C1 segment of cervical spinal cord (tissue), 14 donors: ENCODE data around the gene MAGEC3.
"Not testable (repeated sequence)": the region's sequence is repeated elsewhere in the genome, so short reads cannot be mapped to it uniquely, and the experiment has no call there.

Experiments used
- DNase-seq, 14 donors: peaks; one replicate each; lab custom pipeline; 2025; lab: John Stamatoyannopoulos, UW

MAGEC3 gene

DNA sequence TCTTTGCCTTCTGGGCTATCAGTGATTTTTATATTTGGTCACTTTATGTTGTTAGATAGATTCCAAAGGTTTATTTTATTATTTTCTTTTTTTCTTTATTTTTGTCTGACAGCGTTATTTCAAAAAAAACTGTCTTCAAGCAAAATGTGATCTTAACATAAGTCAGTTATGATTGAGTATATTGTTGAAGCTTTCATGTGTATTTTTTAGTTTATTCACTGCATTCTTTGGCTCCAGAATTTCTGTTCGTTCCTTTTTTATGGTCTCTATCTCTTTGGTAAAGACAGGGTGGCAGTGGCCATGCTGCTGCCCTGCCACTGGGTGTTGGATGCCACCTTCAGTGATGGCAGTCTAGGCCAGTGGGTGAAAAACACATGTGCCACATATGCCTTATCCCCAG lies at the start of gene MAGEC3:
Gene MAGEC3, plus strand, starts transcription at position 301 of the 400 bp plus-strand sequence. Its CDS starts 0 bp downstream, at position 301.
- DNase-seq, result no peak

- DNase-seq, result no peak
These were observed 46.3 kb upstream of the MAGEC3 start for GRCh38 chrX:141791856-141792255.

DNA sequence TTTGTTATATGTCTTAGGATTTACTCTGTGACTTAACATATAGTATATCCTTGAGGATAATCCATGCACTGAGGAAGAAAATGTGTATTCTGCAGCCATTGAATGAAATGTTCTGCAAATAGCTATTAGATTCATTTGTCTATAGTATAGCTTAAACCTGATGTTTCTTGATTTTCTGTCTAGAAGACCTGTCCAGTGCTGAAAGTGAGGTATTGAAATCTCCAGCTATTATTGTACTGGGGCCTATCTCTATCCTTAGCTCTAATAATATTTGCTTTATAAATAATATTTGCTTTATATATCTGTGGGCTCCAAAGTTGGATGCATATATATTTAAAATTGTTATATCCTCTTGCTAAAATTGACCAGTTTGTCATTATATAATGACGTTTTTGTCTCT lies 26.7 kb upstream of the MAGEC3 start:
- no peak for DNase-seq

DNA sequence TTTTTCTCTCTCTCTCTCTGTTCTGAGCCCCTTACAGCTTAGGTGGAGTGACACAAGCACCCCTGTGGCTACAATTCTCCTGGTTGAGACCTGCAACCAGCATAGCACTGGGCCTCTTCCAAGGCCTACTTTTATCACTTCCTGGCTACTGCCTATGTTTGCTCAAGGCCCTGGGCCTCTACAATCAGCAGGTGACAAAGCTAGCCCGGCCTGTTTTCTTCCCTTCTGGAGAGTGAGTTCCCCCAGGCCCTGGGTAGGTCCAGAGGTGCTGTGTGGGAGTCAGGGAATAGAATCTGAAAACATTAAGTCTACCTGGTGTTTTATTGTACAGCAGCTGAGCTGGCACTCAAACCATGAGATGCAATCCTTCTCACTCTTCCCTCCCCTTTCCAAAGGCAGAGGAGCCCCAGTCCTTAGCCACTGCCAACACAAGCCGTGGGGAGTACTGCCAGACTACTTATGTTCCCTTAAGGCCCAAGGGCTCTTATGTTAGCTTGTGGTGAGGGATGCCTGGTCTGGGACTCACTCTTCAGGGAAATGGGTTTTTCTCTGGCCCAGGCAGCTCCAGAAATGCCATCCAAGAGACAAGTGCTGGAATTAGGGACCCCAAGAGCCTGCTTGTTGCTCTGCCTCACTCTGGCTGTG lies 23.8 kb upstream of the MAGEC3 start:
- no peak for DNase-seq

DNA sequence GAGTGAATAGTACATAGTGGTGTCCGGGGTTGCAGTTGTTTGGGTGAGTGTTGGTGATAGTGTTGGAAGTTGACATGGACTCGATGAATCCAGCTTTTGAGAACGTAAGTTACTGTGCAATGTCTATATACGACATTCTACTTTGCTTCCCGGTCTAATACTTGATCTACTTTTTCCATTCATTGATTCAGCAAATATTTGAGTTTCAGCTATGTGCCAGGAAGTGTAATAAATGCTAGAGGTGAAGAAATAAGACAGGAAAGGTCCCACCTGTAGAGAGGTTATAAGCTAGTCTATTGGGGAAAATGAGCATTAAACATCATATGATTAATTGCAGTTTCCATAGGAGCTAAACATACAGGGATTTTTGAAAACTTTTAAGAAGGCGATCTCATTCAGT lies 22.2 kb upstream of the MAGEC3 start:
- no peak for DNase-seq

- DNase-seq, result no peak
These were observed 5.9 kb upstream of the MAGEC3 start for GRCh38 chrX:141832247-141832646.

DNA sequence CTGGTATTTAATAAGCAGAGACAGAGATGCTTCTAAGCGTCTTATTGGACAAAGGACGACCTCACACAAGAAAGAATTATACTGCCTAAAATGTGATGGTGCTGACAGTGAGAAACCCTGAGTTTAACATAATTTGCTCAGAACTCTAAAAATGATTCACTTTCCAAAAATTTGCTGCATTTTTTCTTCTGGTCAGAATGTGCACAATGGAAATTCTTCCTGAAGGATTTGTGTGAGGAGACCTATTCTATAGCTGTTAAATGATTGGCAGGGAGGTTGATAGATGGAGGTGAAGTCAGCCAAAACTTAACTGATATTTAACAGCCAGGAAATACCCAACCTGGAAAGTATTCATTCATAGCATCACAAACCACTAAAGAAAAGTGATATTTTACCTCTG lies 1.7 kb downstream of the MAGEC3 start:
- DNase-seq, result no peak

GRCh38 chrX:141857479-141857878 lies 19.4 kb downstream of the MAGEC3 start:
- no peak for DNase-seq

DNA sequence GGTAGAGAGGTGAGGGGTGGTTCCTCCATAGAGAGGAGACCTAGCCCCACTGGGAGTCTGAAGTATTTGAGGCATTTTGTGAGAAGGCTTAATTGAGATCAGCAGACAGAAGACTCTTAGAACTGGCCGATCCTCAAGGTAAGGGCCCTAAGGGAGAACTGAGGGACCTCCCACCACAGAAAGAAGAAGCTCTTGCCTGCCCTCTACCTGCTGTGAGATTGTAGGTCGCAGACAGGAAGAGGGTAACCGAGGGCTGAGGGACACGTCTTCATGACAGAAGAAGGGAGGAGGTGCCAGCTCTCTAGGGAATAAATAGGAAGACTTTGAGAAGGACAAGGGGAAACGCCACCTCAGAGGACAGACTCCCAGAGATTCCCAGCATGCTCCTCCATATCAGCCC lies 41.5 kb downstream of the MAGEC3 start:
- no peak for DNase-seq

DNA sequence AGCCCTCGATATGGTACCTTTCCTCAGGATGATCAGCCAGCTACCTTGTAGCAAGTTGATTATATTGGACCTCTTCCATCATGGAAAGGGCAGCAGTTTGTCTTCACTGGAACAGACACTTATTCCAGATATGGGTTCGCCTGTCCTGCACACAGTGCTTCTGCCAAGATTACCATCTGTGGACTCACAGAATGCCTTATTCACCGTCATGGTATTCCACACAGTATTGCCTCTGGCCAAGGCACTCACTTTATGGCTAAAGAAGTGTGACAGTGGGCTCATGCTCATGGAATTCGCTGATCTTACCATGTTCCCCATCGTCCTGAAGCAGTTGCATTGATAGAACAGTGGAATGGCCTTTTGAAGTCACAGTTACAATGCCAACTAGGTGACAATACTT lies 50.7 kb downstream of the MAGEC3 start:
- not testable (repeated sequence) for DNase-seq

DNA sequence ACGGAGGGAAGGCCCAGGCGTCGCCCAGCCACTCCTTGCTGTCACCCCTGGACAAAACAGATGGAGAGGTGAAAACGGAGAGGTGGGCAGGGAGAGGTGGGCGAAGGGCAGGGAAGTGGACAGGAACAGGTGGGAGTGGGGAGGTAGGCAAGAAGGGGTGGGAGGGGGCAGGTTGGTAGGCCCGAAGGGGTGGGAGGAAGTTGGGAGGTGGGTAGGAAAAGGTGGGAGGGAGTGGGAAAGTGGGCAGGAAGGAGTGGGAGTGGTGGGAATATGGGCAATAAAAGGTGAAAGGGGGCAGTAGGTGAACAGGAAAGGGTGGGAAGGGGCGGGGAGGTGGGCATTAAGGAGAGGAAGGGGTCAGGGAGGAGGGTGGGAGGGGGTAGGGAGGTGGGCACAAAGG lies 56.6 kb downstream of the MAGEC3 start:
- no peak for DNase-seq

- no peak for DNase-seq
These were observed 59.6 kb downstream of the MAGEC3 start for GRCh38 chrX:141897690-141898089.

- no peak for DNase-seq
These were observed 64.2 kb downstream of the MAGEC3 start for GRCh38 chrX:141902366-141902765.

GRCh38 chrX:141903400-141904155 lies 65.5 kb downstream of the MAGEC3 start, which contains the start of gene MAGEC1:
Gene MAGEC1, plus strand, starts transcription at chrX:141903894. Its CDS starts 1,179 bp downstream, at chrX:141905073.
- DNase-seq, result no peak

- no peak for DNase-seq
These were observed 66.1 kb downstream of the MAGEC3 start for GRCh38 chrX:141904262-141904661.

GRCh38 chrX:141917801-141918200 lies 79.7 kb downstream of the MAGEC3 start:
- no peak for DNase-seq

GRCh38 chrX:141924293-141924692 lies 86.2 kb downstream of the MAGEC3 start:
- no peak for DNase-seq

- DNase-seq, result no peak
These were observed 90.3 kb downstream of the MAGEC3 start for GRCh38 chrX:141928432-141928831.

DNA sequence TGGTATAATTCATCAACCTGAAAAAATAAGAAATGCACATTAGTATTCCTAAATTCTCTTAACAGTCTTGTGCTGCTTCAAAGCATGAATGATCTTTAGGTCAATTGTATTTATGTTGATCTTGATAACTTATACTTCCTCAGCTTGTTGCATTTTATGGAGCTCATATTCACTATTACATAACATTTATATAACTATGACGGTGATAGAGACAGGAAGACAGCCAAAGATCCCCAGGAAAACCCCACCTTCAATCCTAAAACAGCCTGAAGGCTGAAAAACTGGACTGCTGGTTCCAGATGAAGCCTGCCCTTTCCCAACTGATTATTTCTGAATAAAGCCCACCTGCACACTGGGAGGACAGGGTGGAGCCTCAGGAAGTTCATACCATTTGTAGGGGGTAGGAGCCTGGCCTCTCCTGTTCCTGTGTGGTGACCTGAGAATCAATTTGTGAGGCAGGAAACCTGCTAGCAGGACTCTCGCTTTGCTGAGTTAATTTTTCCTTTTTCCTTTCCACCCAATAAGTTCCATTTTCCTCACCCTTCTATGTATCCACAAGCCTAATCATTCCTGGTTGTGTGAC lies 96.0 kb downstream of the MAGEC3 start:
- no peak for DNase-seq

DNA sequence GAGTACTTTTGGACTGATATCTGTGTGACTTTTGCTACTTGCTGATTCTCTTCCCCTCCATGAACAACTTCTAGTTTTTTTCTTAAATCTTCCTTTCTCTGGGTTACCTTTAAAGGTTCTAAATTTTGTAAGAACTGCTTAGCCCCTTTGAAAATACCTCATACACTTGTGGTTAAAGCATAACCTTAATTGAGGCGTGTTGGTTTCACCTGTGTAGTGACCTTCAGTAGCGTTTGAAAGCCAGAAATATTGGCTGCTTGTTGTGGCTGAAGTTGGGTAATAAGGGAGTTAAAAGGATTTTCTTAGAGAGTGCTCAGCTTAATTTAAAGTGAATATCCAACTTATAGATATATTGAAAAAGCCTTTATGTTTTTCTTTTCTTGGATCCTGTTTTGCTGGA lies 97.5 kb downstream of the MAGEC3 start:
- no peak for DNase-seq

- DNase-seq, result no peak
These were observed 98.0 kb downstream of the MAGEC3 start for GRCh38 chrX:141936080-141936479.

- DNase-seq, result no peak
These were observed 103.1 kb downstream of the MAGEC3 start for GRCh38 chrX:141941234-141941633.

- no peak for DNase-seq
These were observed 107.3 kb downstream of the MAGEC3 start for GRCh38 chrX:141945426-141945825.
